ENCODE results near the gene HSPB2. TPM values are rescaled to one million over a fixed set of nuclear protein-coding genes. Genes with fewer than 3 reads are reported as not detected.
A peak's percentile ranks its signal among the peaks of the same experiment; 100 is the strongest.

Gene HSPB2
- total and polyA plus RNA-seq, 2 of the 4 experiments (the other 2 are of a cell fraction): 0.18 to 0.55 TPM

GRCh38 chr11:111944139-111944538 is 31.6 kb downstream of the HSPB2 start:
- H4K91ac ChIP-seq (ENCODE audit: insufficient read depth, low read depth, low read length): peak overlapping the region; percentile 16; the same call in 1 of the 2 replicates
- H3K9ac ChIP-seq (ENCODE audit: low read depth, low read length): 0 out of 2 replicates have a peak overlapping the region, but pooled peaks have one; percentile 29
- intact Hi-C loops (cut with micrococcal nuclease) (no loop called here), dilution Hi-C loops (cut with HindIII; ENCODE audit: low sequenced_read_pairs, unreplicated experiment) (no loop called here), in situ Hi-C loops (cut with MboI; ENCODE audit: low sequenced_read_pairs) (no loop called here)
- H2BK120ac ChIP-seq (ENCODE audit: low read depth, low read length): peak overlapping the region; percentile 90
- H3K18ac ChIP-seq (ENCODE audit: low read depth, low read length): peak overlapping the region; percentile 62; the same call in 1 of the 2 replicates
- peak overlapping the region; percentile 75; the same call in 1 of the 2 replicates for H3K23ac ChIP-seq (ENCODE audit: low read depth, low read length)
- peak overlapping the region in 1 of 2 experiments; percentile 84; a peak in 3 of 4 replicates for H4K8ac ChIP-seq (ENCODE audit: low read depth in 2 of 2, low read length in 2 of 2)
- no peaks in the 10 kb centered on the region for H3K9me3 ChIP-seq (ENCODE audit: control insufficient read depth, insufficient read depth, low read length)
- peak overlapping the region; percentile 65 for H3K14ac ChIP-seq (replicated peaks; ENCODE audit: low read depth, low read length)
- peak overlapping the region; percentile 59; the same call in 1 of the 3 replicates for H2BK15ac ChIP-seq (ENCODE audit: low read depth, low read length)
- H2BK5ac ChIP-seq (ENCODE audit: low read depth, low read length, poor library complexity, severe bottlenecking): peak overlapping the region; percentile 97
- DNase-seq: peak; percentile 87
- BruUV-seq (replicated peaks): no TSS peak
- H3K36me3 ChIP-seq (ENCODE audit: control insufficient read depth, insufficient read depth, low read length): no peaks in the 10 kb centered on the region
- H3K4me1 ChIP-seq (ENCODE audit: control insufficient read depth, insufficient read depth, low read length): peaks cover 12% of the 10 kb centered on the region
- ATAC-seq (ENCODE audit: low read depth): peak; percentile 81
- peak overlapping the region; percentile 32; the same call in 1 of the 2 replicates for H3K56ac ChIP-seq (ENCODE audit: extremely low read depth, insufficient read depth, low read length)
- peak overlapping the region; percentile 39; the same call in 1 of the 2 replicates for H4K5ac ChIP-seq (ENCODE audit: low read depth, low read length)
- no peak overlapping the region for H3K4me3 ChIP-seq (ENCODE audit: insufficient read depth, low read depth, low read length)
- TF ChIP-seq CEBPB (IDR thresholded peaks at IDR 0.05; ENCODE audit: low read depth, low read length) (peak; percentile 95), USF2 (IDR thresholded peaks at IDR 0.05; ENCODE audit: low read depth, low read length) (no peak), RFX5 (IDR thresholded peaks at IDR 0.05; ENCODE audit: low read depth, low read length) (no peak), ELK1 (IDR thresholded peaks at IDR 0.05; ENCODE audit: borderline replicate concordance, low read depth, low read length) (no peak), POLR2A (IDR thresholded peaks at IDR 0.05; ENCODE audit: low read depth, low read length) (no peak; the same call in 1 of the 2 replicates), RCOR1 (IDR thresholded peaks at IDR 0.05; ENCODE audit: insufficient replicate concordance, low read length) (no peak), BHLHE40 (IDR thresholded peaks at IDR 0.05; ENCODE audit: low read depth, low read length) (no peak)
- ChIA-PET CTCF (interaction anchor here (0.6 to 2.2 kb wide), 3 partner anchors 9 to 12 kb away, joined by 3 to 6 read pairs (median 4); no protein-coding TSS in a partner anchor), POLR2A (ENCODE audit: unreplicated experiment) (no interaction called here)
- H2AK5ac ChIP-seq (ENCODE audit: low read depth, low read length): no peak overlapping the region
- no peaks in the 10 kb centered on the region for H4K20me1 ChIP-seq (ENCODE audit: insufficient read depth, low read length)
- peak overlapping the region; percentile 50 for H3K27ac ChIP-seq (ENCODE audit: insufficient read depth, low read length)
- no peak overlapping the region for H2AK9ac ChIP-seq (replicated peaks; ENCODE audit: low read depth, low read length, poor library complexity)
- peak overlapping the region; percentile 83 for H2BK20ac ChIP-seq (ENCODE audit: low read depth, low read length)
- no CpG with 5 or more reads among the region's 3 CpGs for WGBS, 2 experiments (ENCODE audit: extremely low coverage in 2 of 2, insufficient read length in 1 of 2)
- H2AFZ ChIP-seq (replicated peaks; ENCODE audit: low read length, poor library complexity): no peak overlapping the region
- H3K27me3 ChIP-seq (ENCODE audit: control insufficient read depth, insufficient read depth, low read length): no peaks in the 10 kb centered on the region
- peak overlapping the region; percentile 53; the same call in 1 of the 2 replicates for H3K4me2 ChIP-seq (ENCODE audit: low read depth, low read length)
- peaks cover 19% of the 10 kb centered on the region for H3K9me1 ChIP-seq (ENCODE audit: insufficient read depth, low read length)
- H3K79me1 ChIP-seq (ENCODE audit: low read depth in 1 of 2, low read length in 2 of 2): peaks cover 7 to 36% of the 10 kb centered on the region in 2 experiments
- peak overlapping the region; percentile 79; the same call in 1 of the 2 replicates for H3K4ac ChIP-seq (ENCODE audit: low read depth, low read length)

Data from IMR-90 (cell line).